ENCODE measurements around the gene FUT2.

DNA sequence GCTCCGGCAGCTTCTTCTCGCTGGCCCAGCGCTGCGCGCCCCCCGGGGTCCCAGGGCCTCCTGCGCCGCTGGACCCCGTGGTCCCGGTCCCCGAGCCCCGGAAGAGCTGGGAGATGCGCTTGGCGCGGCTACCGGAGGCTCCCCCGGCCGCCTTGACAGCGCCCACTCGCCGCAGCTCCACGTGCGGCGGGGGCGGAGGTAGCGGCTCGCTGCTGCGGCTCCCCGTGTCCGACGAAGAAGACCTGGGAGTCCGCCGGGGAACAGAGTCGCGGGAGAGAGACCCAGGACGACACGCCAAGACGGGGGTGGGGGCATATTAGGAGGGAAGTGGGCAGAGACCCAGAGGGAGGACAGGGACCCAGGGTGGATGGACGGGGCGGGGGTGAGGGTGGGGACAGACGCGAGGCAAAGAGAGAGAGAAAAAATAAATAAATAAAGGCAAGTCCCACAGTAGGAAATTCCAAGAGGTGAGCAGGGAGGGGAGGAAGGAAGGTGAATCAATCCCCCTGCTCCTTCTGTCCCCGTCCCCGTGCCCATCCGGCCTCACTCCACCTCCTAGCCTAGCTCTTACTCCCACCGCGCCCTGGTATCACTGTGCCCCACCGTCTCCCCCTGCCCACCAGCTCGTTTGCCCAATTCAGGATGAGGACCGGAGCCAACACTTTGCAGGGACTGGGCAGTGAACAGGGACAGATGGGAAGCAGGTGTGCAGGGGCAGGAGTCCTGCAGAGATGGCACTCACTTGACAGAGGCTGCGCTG, 43.8 kb downstream of the FUT2 start:
- TF ChIP-seq FOXM1 (IDR thresholded peaks at IDR 0.05; ENCODE audit: borderline replicate concordance, low read depth) (no peak), CREB1 (IDR thresholded peaks at IDR 0.05; ENCODE audit: low read depth) (no peak), EGR1 (IDR thresholded peaks at IDR 0.05) (no peak), RAD21 (IDR thresholded peaks at IDR 0.05; ENCODE audit: low read depth) (no peak), TCF12 (IDR thresholded peaks at IDR 0.05; ENCODE audit: low read depth) (no peak), EP300 (IDR thresholded peaks at IDR 0.05; ENCODE audit: borderline replicate concordance) (no peak), CEBPB (IDR thresholded peaks at IDR 0.05) (no peak), TAF1 (IDR thresholded peaks at IDR 0.05; ENCODE audit: low read depth) (no peak), YY1 (IDR thresholded peaks at IDR 0.05; ENCODE audit: low read depth) (no peak)
